ENCODE results near the gene DDX1. TPM values are rescaled to one million over a fixed set of nuclear protein-coding genes. Genes with fewer than 3 reads are reported as not detected.

Gene DDX1
- total RNA-seq, 3 donors from 2014 or later = 57.4 to 72.6 (median 71.0) TPM

GRCh38 chr2:15647622-15648590 is 56.2 kb downstream of the DDX1 start:
- H3K27ac ChIP-seq = no peak overlapping the region
- no peak for DNase-seq (ENCODE audit: low spot score in 2 of 2)
- no peaks in the 10 kb centered on the region for H3K9me3 ChIP-seq
- H3K36me3 ChIP-seq = no peaks in the 10 kb centered on the region
- H3K4me3 ChIP-seq = no peak overlapping the region
- intact Hi-C loops (cut with DNase I; ENCODE audit: low total_unique reads) = no loop called here
- TF ChIP-seq POLR2AphosphoS5 (IDR thresholded peaks at IDR 0.05) (no peak), CTCF (IDR thresholded peaks at IDR 0.05) (no peak), POLR2A (IDR thresholded peaks at IDR 0.05) (no peak)
- no peaks in the 10 kb centered on the region for H3K27me3 ChIP-seq
- no peaks in the 10 kb centered on the region for H3K4me1 ChIP-seq

- Histone ChIP-seq H3K27me3 (no peaks in the 10 kb centered on the region), H3K4me3 (no peak overlapping the region), H3K4me1 (no peaks in the 10 kb centered on the region), H3K36me3 (no peaks in the 10 kb centered on the region), H3K27ac (no peak overlapping the region), H3K9me3 (no peaks in the 10 kb centered on the region)
- no peak for TF ChIP-seq CTCF (IDR thresholded peaks at IDR 0.05)
- DNase-seq (ENCODE audit: low spot score in 2 of 2) = no peak
- intact Hi-C loops (cut with DNase I; ENCODE audit: low total_unique reads) = no loop called here
These were observed 57.2 kb downstream of the DDX1 start for GRCh38 chr2:15648593-15649525.

- intact Hi-C loops (cut with DNase I; ENCODE audit: low total_unique reads) = no loop called here
These were observed 58.0 kb downstream of the DDX1 start for GRCh38 chr2:15649561-15650255.

GRCh38 chr2:15650616-15651366 is 59.1 kb downstream of the DDX1 start:
- DNase-seq (ENCODE audit: low spot score in 2 of 2) = no peak
- Histone ChIP-seq H3K27ac (no peak overlapping the region), H3K9me3 (no peaks in the 10 kb centered on the region), H3K4me1 (no peaks in the 10 kb centered on the region), H3K27me3 (no peaks in the 10 kb centered on the region), H3K36me3 (no peaks in the 10 kb centered on the region), H3K4me3 (no peak overlapping the region)
- intact Hi-C loops (cut with DNase I; ENCODE audit: low total_unique reads) = no loop called here
- TF ChIP-seq POLR2AphosphoS5 (IDR thresholded peaks at IDR 0.05) (no peak), CTCF (IDR thresholded peaks at IDR 0.05) (no peak), POLR2A (IDR thresholded peaks at IDR 0.05) (no peak)

More at GRCh38 chr2:15649561-15650255, 58.0 kb downstream of the DDX1 start:
- H3K4me1 ChIP-seq = no peaks in the 10 kb centered on the region
- H3K27me3 ChIP-seq = no peaks in the 10 kb centered on the region
- no peak overlapping the region for H3K27ac ChIP-seq
- TF ChIP-seq CTCF (IDR thresholded peaks at IDR 0.05) (no peak), POLR2A (IDR thresholded peaks at IDR 0.05) (no peak), POLR2AphosphoS5 (IDR thresholded peaks at IDR 0.05) (no peak)
- H3K36me3 ChIP-seq = no peaks in the 10 kb centered on the region
- no peak for DNase-seq (ENCODE audit: low spot score in 2 of 2)
- H3K4me3 ChIP-seq = no peak overlapping the region
- no peaks in the 10 kb centered on the region for H3K9me3 ChIP-seq

Data from breast epithelium (tissue), 4 donors.